ENCODE measurements around the gene TNFRSF14.

TNFRSF14 gene

DNA sequence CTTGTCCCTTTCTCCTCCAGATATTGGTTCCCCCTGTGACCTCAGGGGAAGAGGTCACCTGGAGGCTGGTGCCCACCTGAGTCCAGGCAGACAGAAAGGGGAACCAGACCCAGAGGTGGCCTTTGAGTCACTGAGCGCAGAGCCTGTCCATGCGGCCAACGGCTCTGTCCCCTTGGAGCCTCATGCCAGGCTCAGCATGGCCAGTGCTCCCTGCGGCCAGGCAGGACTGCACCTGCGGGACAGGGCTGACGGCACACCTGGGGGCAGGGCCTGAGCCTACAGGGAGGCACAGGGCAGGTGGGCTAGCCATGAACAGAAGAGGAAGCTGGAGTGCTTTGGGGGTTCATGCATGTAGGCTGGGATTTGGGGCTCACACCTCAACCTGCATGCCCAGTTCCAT, 2.7 kb downstream of the TNFRSF14 start:
- POLR2A ChIA-PET, result interaction anchor here (1.2 kb wide), 1 partner anchor 27 kb away, joined by 3 read pairs; no protein-coding TSS in a partner anchor
- DNase-seq (ENCODE audit: extremely low spot score), result no peak
- CTCF ChIA-PET, result interaction anchor here (0.6 kb wide), 1 partner anchor 23 kb away, joined by 3 read pairs; no protein-coding TSS in a partner anchor
- TF ChIP-seq TARDBP (IDR thresholded peaks at IDR 0.05) (no peak), FOXM1 (IDR thresholded peaks at IDR 0.05; ENCODE audit: borderline replicate concordance) (no peak), CTBP1 (IDR thresholded peaks at IDR 0.05; ENCODE audit: borderline replicate concordance) (no peak), BHLHE40 (IDR thresholded peaks at IDR 0.05; ENCODE audit: borderline replicate concordance) (no peak)

DNA sequence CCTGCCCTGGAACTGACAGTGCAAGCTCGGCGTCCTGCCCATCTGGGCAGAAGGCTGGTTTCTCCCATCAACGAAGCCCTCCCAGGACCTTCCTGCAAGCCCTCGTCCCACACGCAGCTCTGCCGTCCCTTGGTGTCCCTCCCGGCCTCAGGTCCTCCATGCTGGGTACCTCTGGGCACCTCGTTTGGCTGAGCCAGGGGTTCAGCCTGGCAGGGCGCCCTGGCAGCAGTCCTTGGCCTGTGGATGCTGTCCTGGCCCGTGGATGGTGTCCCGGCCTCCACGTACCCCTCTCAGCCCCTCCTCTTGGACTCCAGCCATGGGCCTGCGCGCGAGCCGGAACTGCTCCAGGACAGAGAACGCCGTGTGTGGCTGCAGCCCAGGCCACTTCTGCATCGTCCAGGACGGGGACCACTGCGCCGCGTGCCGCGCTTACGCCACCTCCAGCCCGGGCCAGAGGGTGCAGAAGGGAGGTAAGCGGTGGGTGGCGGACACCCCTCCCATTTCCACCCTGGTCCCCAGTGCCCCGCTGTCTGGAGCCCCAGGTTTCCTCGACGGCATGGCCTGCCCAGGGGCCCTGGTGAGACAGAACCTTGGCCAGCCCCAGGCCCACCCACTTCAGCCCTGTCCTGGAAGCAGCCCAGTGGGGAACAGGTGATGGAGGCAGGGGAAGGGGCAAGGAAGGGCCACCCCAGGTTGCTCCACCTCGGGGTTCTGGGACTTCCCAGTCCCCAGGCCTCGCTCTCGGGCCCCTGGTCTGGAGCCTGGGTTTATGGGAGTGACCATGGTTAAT, 3.5 kb downstream of the TNFRSF14 start:
- ChIA-PET POLR2A (interaction anchor here (1.5 kb wide), 1 partner anchor 25 kb away, joined by 4 read pairs; no protein-coding TSS in a partner anchor), CTCF (interaction anchor here (1.2 kb wide), 1 partner anchor 242 kb away, joined by 3 read pairs; the partner anchor contains the start of gene TTC34)
- TF ChIP-seq ZNF384 (IDR thresholded peaks at IDR 0.05) (no peak), ELF4 (IDR thresholded peaks at IDR 0.05) (no peak), SUZ12 (IDR thresholded peaks at IDR 0.05) (no peak), ARNT (IDR thresholded peaks at IDR 0.05) (no peak), SP1 (IDR thresholded peaks at IDR 0.05) (no peak), BHLHE40 (IDR thresholded peaks at IDR 0.05; ENCODE audit: borderline replicate concordance) (no peak), CTBP1 (IDR thresholded peaks at IDR 0.05; ENCODE audit: borderline replicate concordance) (no peak), FOXK2 (IDR thresholded peaks at IDR 0.05) (no peak), L3MBTL2 (conservative IDR thresholded peaks at IDR 0.05) (no peak), FOXA1 (IDR thresholded peaks at IDR 0.05) (no peak), FOXM1 (IDR thresholded peaks at IDR 0.05; ENCODE audit: borderline replicate concordance) (no peak)
- TF ChIP-seq, protein P1, sequence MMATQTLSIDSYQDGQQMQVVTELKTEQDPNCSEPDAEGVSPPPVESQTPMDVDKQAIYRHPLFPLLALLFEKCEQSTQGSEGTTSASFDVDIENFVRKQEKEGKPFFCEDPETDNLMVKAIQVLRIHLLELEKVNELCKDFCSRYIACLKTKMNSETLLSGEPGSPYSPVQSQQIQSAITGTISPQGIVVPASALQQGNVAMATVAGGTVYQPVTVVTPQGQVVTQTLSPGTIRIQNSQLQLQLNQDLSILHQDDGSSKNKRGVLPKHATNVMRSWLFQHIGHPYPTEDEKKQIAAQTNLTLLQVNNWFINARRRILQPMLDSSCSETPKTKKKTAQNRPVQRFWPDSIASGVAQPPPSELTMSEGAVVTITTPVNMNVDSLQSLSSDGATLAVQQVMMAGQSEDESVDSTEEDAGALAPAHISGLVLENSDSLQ (IDR thresholded peaks at IDR 0.05), result no peak
- no peak for DNase-seq (ENCODE audit: extremely low spot score)

DNA sequence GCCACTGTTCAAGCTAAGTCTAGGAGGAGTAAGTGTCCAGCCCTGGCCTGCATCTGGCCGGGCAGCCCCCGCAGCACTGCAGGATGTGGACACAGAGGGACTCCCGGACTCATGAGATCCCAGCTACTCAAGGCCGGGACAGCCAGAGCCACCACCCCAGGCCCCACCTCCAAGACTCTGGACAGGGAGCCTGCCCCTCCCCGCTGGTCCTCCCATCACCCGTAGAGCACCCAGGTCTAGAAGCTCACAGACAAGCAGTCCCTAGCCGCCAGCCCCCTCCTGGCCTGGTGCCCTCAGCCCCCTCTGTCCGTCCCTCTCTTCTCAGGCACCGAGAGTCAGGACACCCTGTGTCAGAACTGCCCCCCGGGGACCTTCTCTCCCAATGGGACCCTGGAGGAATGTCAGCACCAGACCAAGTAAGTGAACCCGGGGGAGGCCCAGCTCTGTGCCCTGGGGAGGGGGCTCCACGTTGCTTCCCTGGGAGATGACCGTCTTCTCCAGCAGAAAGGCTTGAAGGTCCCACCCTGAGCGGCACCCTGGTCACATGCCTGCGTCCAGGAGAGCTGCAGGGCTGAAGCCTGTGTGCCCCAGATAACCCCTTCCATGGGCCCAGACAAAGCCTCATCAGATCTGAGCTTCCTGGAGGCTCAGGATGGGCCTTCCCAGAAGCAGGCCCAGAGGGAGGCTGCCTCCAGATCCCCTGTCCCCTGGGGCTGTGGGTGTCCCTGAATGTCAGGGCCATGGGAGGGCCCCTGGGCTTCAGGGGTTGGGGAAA, 4.3 kb downstream of the TNFRSF14 start:
- ChIA-PET CTCF (interaction anchor here (1.2 kb wide), 1 partner anchor 241 kb away, joined by 3 read pairs; the partner anchor contains the start of gene TTC34), POLR2A (interaction anchor here (1.2 to 1.5 kb wide), 4 partner anchors 13 to 148 kb away, joined by 3 to 4 read pairs (median 4); partner anchors contain the start of gene PANK4)
- TF ChIP-seq FOXA1 (IDR thresholded peaks at IDR 0.05) (no peak), L3MBTL2 (conservative IDR thresholded peaks at IDR 0.05) (no peak)
- TF ChIP-seq, protein P1 (IDR thresholded peaks at IDR 0.05), result no peak
- no peak for DNase-seq (ENCODE audit: extremely low spot score)

DNA sequence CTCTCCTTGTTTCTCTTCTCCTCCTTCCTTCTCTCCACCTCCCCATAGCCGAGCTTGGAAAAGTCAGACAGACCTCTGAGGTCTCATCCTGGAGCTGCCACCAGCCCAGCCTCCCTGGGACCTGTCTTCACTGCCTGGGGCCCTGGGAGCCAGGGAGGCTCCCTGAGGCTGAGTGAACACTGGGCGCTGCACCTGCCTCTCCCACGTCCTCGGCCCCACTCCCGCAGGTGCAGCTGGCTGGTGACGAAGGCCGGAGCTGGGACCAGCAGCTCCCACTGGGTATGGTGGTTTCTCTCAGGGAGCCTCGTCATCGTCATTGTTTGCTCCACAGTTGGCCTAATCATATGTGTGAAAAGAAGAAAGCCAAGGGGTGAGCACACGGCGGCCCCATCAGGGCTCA, 5.3 kb downstream of the TNFRSF14 start:
- ChIA-PET CTCF (interaction anchor here (0.8 to 1.2 kb wide), 2 partner anchors 13 to 109 kb away, joined by 3 to 6 read pairs; no protein-coding TSS in a partner anchor), POLR2A (interaction anchor here (1.2 to 1.5 kb wide), 5 partner anchors 14 to 148 kb away, joined by 3 to 5 read pairs (median 4); partner anchors contain the start of gene PANK4)
- TF ChIP-seq ARNT (IDR thresholded peaks at IDR 0.05) (no peak), BHLHE40 (IDR thresholded peaks at IDR 0.05; ENCODE audit: borderline replicate concordance) (no peak), SUZ12 (IDR thresholded peaks at IDR 0.05) (no peak), CTBP1 (IDR thresholded peaks at IDR 0.05; ENCODE audit: borderline replicate concordance) (no peak), LEF1 (IDR thresholded peaks at IDR 0.05; ENCODE audit: borderline replicate concordance) (no peak), SP1 (IDR thresholded peaks at IDR 0.05) (no peak), FOXK2 (IDR thresholded peaks at IDR 0.05) (no peak), L3MBTL2 (conservative IDR thresholded peaks at IDR 0.05) (no peak), NFRKB (IDR thresholded peaks at IDR 0.05) (no peak), FOXA1 (IDR thresholded peaks at IDR 0.05) (no peak), FOXM1 (IDR thresholded peaks at IDR 0.05; ENCODE audit: borderline replicate concordance) (no peak), ELF4 (IDR thresholded peaks at IDR 0.05) (no peak), ZNF384 (IDR thresholded peaks at IDR 0.05) (no peak), HDGF (IDR thresholded peaks at IDR 0.05; ENCODE audit: borderline replicate concordance) (no peak)
- TF ChIP-seq, protein P1 (IDR thresholded peaks at IDR 0.05), result no peak
- no peak for DNase-seq (ENCODE audit: extremely low spot score)

DNA sequence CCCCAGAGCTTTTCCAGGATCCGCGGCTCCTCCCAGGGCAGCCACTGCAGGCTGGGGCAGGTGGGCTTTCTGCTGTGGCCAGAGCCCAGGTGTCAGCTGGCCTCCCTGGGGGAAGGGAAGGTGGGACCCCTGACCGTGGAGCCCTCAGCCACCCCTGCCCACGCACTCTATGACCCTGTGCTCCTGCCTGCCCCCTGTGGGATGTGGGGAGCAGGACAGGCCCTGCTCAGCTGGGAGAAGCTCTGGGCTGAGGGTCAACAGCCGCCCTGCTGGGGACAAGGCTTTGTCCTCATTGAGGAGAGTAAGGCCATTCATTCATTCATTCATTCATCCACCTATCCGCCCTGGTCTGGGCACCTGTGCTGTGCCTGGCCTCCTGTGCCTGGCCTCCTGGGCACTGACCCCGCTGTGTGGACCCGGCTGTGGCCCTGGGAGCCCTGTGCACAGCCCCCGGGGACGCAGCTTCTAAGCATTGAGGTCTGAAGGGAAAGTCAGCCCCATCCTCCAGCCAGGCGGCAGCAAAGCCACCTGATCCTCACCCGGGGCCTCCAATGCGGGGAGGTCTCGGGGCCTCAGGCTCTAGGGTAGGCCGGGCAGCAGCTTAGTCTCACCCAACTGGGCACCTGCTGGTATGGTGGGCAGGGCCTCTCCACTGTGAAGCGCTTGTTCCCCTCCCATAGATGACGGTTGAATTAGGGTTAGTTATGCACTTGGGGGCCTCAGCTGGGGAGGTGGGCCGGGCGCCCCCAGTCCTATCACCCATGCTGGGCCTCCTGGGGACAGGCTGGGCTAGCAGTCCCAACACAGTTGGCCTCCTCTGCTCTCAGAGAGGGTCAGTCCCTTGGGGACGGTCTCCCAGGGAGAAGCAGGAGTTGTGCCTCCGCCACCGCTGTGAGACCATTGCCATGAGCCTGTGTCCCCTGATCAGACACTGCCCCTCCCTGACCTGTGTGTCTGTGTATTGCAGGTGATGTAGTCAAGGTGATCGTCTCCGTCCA, 6.0 kb downstream of the TNFRSF14 start:
- CTCF ChIA-PET, result interaction anchor here (0.8 to 1.2 kb wide), 2 partner anchors 12 to 110 kb away, joined by 3 to 6 read pairs; no protein-coding TSS in a partner anchor
- TF ChIP-seq TARDBP (IDR thresholded peaks at IDR 0.05) (no peak), FOXM1 (IDR thresholded peaks at IDR 0.05; ENCODE audit: borderline replicate concordance) (no peak), BHLHE40 (IDR thresholded peaks at IDR 0.05; ENCODE audit: borderline replicate concordance) (no peak), L3MBTL2 (conservative IDR thresholded peaks at IDR 0.05) (no peak), NFRKB (IDR thresholded peaks at IDR 0.05) (no peak), SP1 (IDR thresholded peaks at IDR 0.05) (no peak), FOXA1 (IDR thresholded peaks at IDR 0.05) (no peak), ELF4 (IDR thresholded peaks at IDR 0.05) (no peak)
- TF ChIP-seq, protein P1 (IDR thresholded peaks at IDR 0.05), result no peak
- DNase-seq (ENCODE audit: extremely low spot score), result no peak
- POLR2A ChIA-PET, result interaction anchor here (1.3 to 1.5 kb wide), 3 partner anchors 15 to 36 kb away, joined by 3 to 5 read pairs (median 4); partner anchors contain the start of gene PANK4
